GM21515 (cell line): ENCODE results near the gene WWC2.
"Not testable (repeated sequence)": the region's sequence is repeated elsewhere in the genome, so short reads cannot be mapped to it uniquely, and the experiment has no call there.

Experiments used
- ATAC-seq: cut with Tn5 transposase; IDR thresholded peaks from one replicate; pipeline ENCODE4 v1.9.1; 2021; ENCODE audit not compliant: unreplicated experiment

Gene WWC2

GRCh38 chr4:183288955-183289354 lies 189.9 kb downstream of the WWC2 start:
- ATAC-seq: no peak

- ATAC-seq: no peak
Observed at GRCh38 chr4:183289688-183290087, 190.6 kb downstream of the WWC2 start.

DNA sequence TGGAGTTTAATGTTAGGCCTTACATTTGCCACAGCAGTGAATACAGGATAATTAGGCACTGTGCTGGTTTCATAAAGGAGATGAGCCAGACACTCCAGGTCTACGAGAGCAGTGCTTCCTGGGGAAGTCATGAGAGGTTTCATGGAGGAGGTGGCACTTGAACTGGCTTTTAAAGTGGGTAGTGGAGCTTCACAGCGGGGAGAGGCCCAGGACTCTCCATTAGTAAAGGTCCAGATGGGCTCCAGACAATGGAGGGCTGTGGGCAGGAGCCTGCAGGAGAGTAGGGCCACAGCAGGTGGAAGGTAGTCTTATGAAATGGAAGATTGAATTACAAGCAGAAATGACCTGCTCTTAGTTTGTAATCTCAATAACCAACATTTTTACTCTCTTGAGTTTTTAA lies 192.0 kb downstream of the WWC2 start:
- no peak for ATAC-seq

- ATAC-seq: no peak
Observed at GRCh38 chr4:183295711-183296110, 196.7 kb downstream of the WWC2 start.

GRCh38 chr4:183297675-183298074 lies 198.6 kb downstream of the WWC2 start:
- ATAC-seq: peak; percentile 44

- ATAC-seq: no peak
Observed at GRCh38 chr4:183299464-183299863, 200.4 kb downstream of the WWC2 start.

DNA sequence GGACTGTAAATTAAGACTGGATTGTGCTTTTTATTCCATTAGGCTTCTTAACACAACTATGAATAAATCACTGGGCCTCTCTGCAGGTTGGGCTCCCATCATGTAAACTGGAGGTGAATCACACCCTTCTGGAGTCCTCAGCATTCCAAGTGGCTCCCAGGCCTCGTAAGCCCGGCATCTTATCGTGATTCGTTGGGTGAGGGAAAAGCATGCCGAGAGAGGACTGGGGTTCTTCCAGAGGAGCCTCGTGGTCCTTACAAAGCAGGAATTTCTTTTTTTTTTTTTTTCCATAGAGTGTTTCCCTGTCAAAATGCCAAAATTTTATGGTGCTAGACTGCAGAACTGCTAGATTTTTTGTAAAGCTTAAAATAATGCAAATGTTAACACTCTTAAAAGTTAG lies 201.0 kb downstream of the WWC2 start:
- no peak for ATAC-seq

- no peak for ATAC-seq
Observed at GRCh38 chr4:183300655-183301054, 201.6 kb downstream of the WWC2 start.

- ATAC-seq: no peak
Observed at GRCh38 chr4:183303301-183303700, 204.2 kb downstream of the WWC2 start.

DNA sequence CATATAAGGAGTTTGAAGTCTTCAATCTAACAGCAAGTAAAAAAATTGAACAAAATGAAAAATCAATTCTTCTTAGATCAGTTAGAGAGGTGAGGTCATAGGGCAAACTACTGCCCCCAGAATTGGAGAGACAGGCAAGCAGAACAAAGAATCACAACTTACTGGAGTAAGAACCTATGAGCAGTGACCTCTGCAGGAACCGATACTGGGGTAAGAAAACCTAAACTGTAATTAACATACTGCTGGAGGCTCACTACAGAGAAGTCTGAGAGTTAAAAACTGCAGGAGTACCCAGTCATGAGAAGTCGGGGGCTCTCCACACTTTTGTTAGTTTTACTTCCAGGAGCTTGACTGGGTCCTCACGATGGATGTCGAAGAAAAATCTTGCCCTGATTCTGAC lies 205.0 kb downstream of the WWC2 start:
- peak; percentile 68 for ATAC-seq

DNA sequence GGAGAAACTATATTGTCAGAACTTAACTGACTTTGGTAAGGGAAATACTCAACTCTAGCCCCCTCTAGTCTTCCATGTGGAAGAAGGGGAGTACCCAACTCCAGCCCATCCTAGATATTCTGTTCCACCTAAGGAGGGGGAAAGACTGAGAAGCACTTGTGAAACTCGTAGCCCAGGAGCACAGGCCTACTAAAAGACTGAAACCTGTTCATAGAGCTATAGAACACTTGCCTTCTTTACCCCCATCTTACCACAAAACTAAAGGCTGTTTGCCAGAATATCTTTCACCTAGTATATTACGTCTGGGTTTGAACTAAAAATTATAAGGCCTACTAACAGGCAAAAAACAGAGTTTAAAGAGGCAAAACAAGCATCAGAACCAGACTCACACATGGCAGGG lies 205.5 kb downstream of the WWC2 start:
- no peak for ATAC-seq

DNA sequence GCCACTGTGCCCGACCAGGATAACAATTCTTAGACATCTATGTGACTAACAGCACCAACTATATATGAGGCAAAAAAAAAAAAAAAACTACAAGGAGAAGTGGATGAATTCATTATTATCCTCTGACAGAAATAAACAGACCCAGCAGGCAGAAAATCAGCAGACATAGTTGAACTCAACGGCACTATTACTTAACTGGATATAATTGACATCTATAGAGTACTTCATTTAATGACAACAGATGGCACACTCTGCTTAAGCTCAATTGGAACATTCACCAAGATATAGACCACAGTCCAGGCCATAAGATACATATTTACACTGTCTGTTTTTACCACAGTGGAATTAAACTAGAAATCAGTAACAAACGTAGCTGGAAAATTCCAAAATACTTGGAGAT lies 207.8 kb downstream of the WWC2 start:
- ATAC-seq: no peak

GRCh38 chr4:183312841-183313240 lies 213.8 kb downstream of the WWC2 start:
- ATAC-seq: no peak

DNA sequence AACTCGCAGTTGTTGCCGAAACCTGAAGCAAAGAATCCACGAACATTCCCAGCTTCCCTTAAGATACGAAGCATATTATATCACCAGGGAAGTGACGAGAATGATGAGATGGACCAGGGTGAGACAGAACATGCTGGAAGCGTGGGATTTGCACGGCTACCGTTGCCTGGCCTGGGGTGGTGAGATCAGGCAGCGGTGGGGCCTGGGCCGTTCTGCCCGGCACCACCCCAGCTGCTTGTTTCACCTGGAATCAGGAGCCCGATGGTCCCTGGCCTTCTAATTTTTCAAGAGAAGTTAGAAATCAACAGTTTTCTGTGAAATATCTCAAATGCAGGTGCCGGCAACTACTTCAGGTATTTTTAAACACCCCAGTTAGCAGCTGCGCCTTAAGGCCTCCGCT lies 215.3 kb downstream of the WWC2 start:
- no peak for ATAC-seq

DNA sequence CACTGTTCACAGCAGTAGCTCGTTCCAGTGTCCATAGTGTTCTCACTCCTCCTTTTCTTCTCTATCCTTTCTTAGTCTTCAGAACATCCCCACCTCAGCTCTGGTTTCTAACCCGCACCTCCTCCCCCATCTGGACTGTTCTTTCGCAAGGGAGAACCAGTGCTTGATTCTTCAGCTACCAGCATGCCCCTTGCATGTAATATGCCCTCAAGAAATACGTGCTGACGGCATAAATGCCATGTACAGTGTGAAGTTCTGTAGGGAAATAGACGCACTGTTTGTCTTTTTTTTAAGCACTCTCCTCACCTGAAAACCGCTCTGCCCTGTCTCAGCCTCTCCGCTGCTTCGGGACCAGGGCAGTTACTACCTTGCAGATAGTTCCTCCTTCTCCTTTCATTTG lies 215.7 kb downstream of the WWC2 start:
- no peak for ATAC-seq

GRCh38 chr4:183318656-183319055 lies 219.6 kb downstream of the WWC2 start:
- ATAC-seq: no peak

GRCh38 chr4:183320211-183321059 lies 221.4 kb downstream of the WWC2 start, which contains the start of gene CLDN22:
Gene CLDN22 (minus strand): TSS chr4:183320276. CDS start chr4:183320218, 58 bp downstream.
- no peak for ATAC-seq

DNA sequence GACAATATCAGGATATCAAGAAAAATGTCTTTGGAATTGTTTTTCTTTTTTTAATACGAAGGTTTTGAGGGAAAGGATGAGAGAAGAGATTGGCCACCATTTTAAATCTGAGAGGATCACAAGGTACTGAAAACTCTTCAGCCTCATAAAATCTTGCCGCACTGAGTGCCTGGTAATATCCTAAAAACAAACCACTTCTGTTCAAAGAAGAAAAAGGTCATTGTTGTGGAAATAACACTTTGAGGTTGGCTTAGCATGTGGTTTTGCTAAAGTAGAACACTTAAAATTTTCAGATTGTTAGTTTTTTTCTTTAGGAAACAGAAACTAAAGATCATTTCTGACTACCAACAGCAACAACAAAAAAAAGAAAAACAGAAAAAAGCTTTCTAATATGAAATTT lies 222.0 kb downstream of the WWC2 start:
- ATAC-seq: no peak

DNA sequence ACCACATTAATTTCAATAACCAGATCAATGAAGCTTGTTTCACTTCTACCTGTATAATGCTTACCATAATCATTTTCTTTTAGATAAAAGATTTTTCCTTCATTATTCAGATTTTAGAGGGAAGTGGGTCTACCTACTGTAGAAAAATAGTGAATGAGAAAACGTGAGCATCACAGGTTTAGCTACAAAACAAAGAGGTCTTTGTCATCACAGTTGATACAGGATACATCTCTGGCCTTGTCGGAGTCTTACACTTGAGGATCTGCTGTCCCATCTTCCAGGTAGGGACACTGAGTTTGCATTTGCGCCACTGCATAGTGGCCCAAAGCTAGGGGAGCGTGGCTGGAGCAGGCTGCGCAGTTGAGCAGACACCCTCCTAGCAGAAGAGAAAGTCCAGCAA lies 222.5 kb downstream of the WWC2 start:
- no peak for ATAC-seq

- no peak for ATAC-seq
Observed at GRCh38 chr4:183322326-183322725, 223.3 kb downstream of the WWC2 start, which contains the start of gene CLDN24. Gene CLDN24 (minus strand): TSS chr4:183322426. CDS start chr4:183322426, 0 bp downstream.

DNA sequence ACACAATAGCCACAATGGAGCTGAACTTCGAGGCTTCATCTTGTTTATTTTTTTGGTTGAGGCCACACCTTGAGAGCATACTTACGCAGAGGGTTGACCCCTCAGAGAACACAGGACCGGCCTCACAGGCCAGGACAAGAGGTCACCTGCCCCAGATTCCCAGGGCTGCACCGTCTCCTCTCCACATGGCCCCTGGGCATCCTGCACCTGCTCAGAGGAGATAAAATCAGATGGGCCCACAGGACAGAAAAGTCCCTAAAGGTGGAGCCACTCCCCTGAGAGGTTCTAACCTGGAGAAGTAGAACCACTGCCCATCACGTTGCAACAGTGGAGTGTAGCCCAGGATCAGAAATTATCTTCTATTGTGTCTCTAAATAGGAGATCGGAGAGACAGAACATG lies 224.2 kb downstream of the WWC2 start:
- ATAC-seq: no peak

DNA sequence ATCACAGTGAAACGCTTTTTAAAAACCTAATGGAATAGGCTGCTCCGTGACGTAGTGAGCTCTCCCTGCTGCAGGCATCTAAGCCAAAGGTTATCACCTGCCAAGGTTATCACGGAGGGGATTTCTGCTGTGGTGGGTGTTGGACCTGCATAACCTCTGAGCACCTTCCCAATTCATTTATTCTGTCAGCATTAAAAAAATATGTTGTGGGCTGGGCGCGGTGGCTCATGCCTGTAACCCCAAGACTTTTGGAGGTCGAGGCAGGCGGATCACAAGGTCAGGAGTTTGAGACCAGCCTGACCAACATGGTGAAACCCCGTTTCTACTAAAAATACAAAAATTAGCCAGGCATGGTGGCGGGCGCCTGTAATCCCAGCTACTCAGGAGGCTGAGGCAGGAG lies 225.0 kb downstream of the WWC2 start:
- not testable (repeated sequence) for ATAC-seq

DNA sequence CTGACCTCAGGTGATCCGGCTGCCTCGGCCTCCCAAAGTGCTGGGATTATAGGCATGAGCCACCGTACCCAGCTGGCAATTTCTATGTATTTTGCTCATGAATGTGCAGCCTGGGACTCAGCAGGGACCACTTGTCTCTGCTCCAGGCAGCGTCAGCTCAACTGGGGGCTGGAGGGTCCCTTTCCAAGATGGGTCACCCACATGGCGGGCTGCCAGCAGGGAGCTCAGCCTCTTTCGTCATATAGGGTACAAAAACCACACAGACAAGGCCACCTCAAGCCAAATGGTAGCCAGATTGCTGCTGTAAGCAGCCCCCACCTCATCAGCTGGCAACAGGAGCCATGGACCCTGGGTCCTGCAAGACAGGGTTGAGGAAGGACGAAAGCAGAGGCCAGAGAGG lies 225.6 kb downstream of the WWC2 start:
- no peak for ATAC-seq
